Measurements from ENCODE around the gene KMT2B.

KMT2B gene

GRCh38 chr19:35775298-35776101 is 57.7 kb downstream of the KMT2B start, which contains the start of gene ARHGAP33:
ARHGAP33 (plus strand) TSS chr19:35775564; CDS start chr19:35775659, 95 bp downstream.
- peak within 1 kb of the TSS; percentile 48; the same call in 1 of the 2 replicates for H3K27ac ChIP-seq (ENCODE audit: extremely low read depth, low read depth, low read length)
- H3K36me3 ChIP-seq (ENCODE audit: control insufficient read depth in 2 of 2, insufficient read depth in 1 of 2, low read length in 2 of 2): peaks cover 22 to 25% of the 10 kb centered on the region in 2 experiments
- H3K4me3 ChIP-seq (ENCODE audit: low read depth, low read length): peak within 1 kb of the TSS; percentile 59
- ChIA-PET CTCF (no interaction called here), POLR2A (interaction anchor here (0.9 to 3.8 kb wide), 5 partner anchors 8 to 34 kb away, joined by 3 to 39 read pairs (median 8); partner anchors contain the start of genes IGFLR1, LIN37, PSENEN and U2AF1L4)
- H3K9me3 ChIP-seq (ENCODE audit: control insufficient read depth, insufficient read depth, low read depth, low read length): no peaks in the 10 kb centered on the region
- peaks cover 24% of the 10 kb centered on the region for H3K4me1 ChIP-seq (ENCODE audit: control insufficient read depth, insufficient read depth, low read length)
- TF ChIP-seq ZNF155 (tag by site-specific recombination; IDR thresholded peaks at IDR 0.05): no peak
- TF ChIP-seq ZNF549 (tag by site-specific recombination; IDR thresholded peaks at IDR 0.05): no peak
- TF ChIP-seq ZNF169 (tag by site-specific recombination; IDR thresholded peaks at IDR 0.05): no peak
- TF ChIP-seq GLI2 (tag by site-specific recombination; IDR thresholded peaks at IDR 0.05; ENCODE audit: borderline replicate concordance, low read depth): no peak
- no peak for TF ChIP-seq HOXA7 (CRISPR knock-in tag; IDR thresholded peaks at IDR 0.05; ENCODE audit: borderline replicate concordance)
- 0 out of 2 replicates have a peak, but pooled peaks have one; percentile 12 for TF ChIP-seq ZBTB10 (tag by site-specific recombination; IDR thresholded peaks at IDR 0.05)
- no peak for TF ChIP-seq ZNF654 (tag by site-specific recombination; IDR thresholded peaks at IDR 0.05; ENCODE audit: low read depth)
- TF ChIP-seq GLIS2 (tag by site-specific recombination; IDR thresholded peaks at IDR 0.05): peak; percentile 78
- TF ChIP-seq ZNF521 (tag by site-specific recombination; IDR thresholded peaks at IDR 0.05): no peak
- no peak for TF ChIP-seq ZNF175 (tag by site-specific recombination; IDR thresholded peaks at IDR 0.05)
- TF ChIP-seq, protein P1, sequence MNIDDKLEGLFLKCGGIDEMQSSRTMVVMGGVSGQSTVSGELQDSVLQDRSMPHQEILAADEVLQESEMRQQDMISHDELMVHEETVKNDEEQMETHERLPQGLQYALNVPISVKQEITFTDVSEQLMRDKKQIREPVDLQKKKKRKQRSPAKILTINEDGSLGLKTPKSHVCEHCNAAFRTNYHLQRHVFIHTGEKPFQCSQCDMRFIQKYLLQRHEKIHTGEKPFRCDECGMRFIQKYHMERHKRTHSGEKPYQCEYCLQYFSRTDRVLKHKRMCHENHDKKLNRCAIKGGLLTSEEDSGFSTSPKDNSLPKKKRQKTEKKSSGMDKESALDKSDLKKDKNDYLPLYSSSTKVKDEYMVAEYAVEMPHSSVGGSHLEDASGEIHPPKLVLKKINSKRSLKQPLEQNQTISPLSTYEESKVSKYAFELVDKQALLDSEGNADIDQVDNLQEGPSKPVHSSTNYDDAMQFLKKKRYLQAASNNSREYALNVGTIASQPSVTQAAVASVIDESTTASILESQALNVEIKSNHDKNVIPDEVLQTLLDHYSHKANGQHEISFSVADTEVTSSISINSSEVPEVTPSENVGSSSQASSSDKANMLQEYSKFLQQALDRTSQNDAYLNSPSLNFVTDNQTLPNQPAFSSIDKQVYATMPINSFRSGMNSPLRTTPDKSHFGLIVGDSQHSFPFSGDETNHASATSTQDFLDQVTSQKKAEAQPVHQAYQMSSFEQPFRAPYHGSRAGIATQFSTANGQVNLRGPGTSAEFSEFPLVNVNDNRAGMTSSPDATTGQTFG (tag by site-specific recombination; IDR thresholded peaks at IDR 0.05; ENCODE audit: borderline replicate concordance): no peak
- no peak for TF ChIP-seq TSHZ1 (tag by site-specific recombination; IDR thresholded peaks at IDR 0.05; ENCODE audit: borderline replicate concordance)
- TF ChIP-seq, protein P2, sequence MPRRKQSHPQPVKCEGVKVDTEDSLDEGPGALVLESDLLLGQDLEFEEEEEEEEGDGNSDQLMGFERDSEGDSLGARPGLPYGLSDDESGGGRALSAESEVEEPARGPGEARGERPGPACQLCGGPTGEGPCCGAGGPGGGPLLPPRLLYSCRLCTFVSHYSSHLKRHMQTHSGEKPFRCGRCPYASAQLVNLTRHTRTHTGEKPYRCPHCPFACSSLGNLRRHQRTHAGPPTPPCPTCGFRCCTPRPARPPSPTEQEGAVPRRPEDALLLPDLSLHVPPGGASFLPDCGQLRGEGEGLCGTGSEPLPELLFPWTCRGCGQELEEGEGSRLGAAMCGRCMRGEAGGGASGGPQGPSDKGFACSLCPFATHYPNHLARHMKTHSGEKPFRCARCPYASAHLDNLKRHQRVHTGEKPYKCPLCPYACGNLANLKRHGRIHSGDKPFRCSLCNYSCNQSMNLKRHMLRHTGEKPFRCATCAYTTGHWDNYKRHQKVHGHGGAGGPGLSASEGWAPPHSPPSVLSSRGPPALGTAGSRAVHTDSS (tag by site-specific recombination; IDR thresholded peaks at IDR 0.05): no peak
- no peak; the same call in none of the 2 replicates for TF ChIP-seq GLIS1 (tag by site-specific recombination; IDR thresholded peaks at IDR 0.05)
- no peak for TF ChIP-seq ZBTB17 (tag by site-specific recombination; IDR thresholded peaks at IDR 0.05)
- no peak for TF ChIP-seq ZSCAN23 (tag by site-specific recombination; IDR thresholded peaks at IDR 0.05)
- no peak for TF ChIP-seq ZNF133 (tag by site-specific recombination; IDR thresholded peaks at IDR 0.05)
- TF ChIP-seq, protein P3, sequence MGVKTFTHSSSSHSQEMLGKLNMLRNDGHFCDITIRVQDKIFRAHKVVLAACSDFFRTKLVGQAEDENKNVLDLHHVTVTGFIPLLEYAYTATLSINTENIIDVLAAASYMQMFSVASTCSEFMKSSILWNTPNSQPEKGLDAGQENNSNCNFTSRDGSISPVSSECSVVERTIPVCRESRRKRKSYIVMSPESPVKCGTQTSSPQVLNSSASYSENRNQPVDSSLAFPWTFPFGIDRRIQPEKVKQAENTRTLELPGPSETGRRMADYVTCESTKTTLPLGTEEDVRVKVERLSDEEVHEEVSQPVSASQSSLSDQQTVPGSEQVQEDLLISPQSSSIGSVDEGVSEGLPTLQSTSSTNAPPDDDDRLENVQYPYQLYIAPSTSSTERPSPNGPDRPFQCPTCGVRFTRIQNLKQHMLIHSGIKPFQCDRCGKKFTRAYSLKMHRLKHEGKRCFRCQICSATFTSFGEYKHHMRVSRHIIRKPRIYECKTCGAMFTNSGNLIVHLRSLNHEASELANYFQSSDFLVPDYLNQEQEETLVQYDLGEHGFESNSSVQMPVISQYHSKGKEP (tag by site-specific recombination; IDR thresholded peaks at IDR 0.05): no peak
- no peak for TF ChIP-seq ZNF837 (tag by site-specific recombination; IDR thresholded peaks at IDR 0.05)
- no peak for TF ChIP-seq ZNF677 (tag by site-specific recombination; IDR thresholded peaks at IDR 0.05)
- TF ChIP-seq ZNF792 (tag by site-specific recombination; IDR thresholded peaks at IDR 0.05): no peak
- TF ChIP-seq ZEB2 (tag by site-specific recombination; IDR thresholded peaks at IDR 0.05): no peak; the same call in 1 of the 2 replicates
- no peak for TF ChIP-seq ZNF174 (tag by site-specific recombination; IDR thresholded peaks at IDR 0.05)
- peak; percentile 89 for TF ChIP-seq KLF9 (tag by site-specific recombination; IDR thresholded peaks at IDR 0.05; ENCODE audit: low read depth)
- peak; percentile 83 for TF ChIP-seq KLF1 (tag by site-specific recombination; IDR thresholded peaks at IDR 0.05)
